ENCODE measurements around the gene FHL2.

GRCh38 chr2:105445498-105445897, 46.6 kb upstream of the FHL2 start:
- no peak for TF ChIP-seq POLR2A (IDR thresholded peaks at IDR 0.05; ENCODE audit: low read length)
- TF ChIP-seq GATA1 (IDR thresholded peaks at IDR 0.05; ENCODE audit: low read depth, low read length) = no peak

Data from erythroblast (primary cell).